Keratinocyte (primary cell): ENCODE results near the gene BMS1. TPM values are rescaled to one million over a fixed set of nuclear protein-coding genes. Genes with fewer than 3 reads are reported as not detected.
"Not testable (repeated sequence)": the region's sequence is repeated elsewhere in the genome, so short reads cannot be mapped to it uniquely, and the experiment has no call there.

Experiments
- DNase-seq: peaks from one replicate; pipeline ENCODE4 v3.0.0-alpha.2; 2011; ENCODE audit warnings: low read depth, missing footprints, low spot score
- FAIRE-seq: peaks from 2 replicates; lab custom pipeline; 2011; peaks lifted over from hg19 to GRCh38; lab: Jason Lieb, UNC
- H2AFZ ChIP-seq: 2 replicates; pipeline ENCODE4 v1.6.0; 2012; ENCODE audit warnings: low read length, control low read depth, inconsistent platforms; ENCODE audit not compliant: control insufficient read depth
- H3K27ac ChIP-seq: 2 replicates; pipeline ENCODE4 v1.5.1; 2011; ENCODE audit warnings: low read length; ENCODE audit not compliant: control insufficient read depth, insufficient read depth
- H3K27me3 ChIP-seq: 3 replicates; pipeline ENCODE4 v1.6.0; 2011; ENCODE audit warnings: low read length; ENCODE audit not compliant: control insufficient read depth, insufficient read depth; ENCODE audit errors: extremely low read depth
- H3K36me3 ChIP-seq, 2 experiments: 2 replicates in 1 of 2; 3 replicates in 1 of 2; pipeline ENCODE4 v1.5.1; 2011; ENCODE audit warnings: low read length in 2 of 2, mild to moderate bottlenecking in 1 of 2; ENCODE audit not compliant: control insufficient read depth in 2 of 2, insufficient read depth in 2 of 2; ENCODE audit errors: extremely low read depth in 1 of 2
- H3K4me1 ChIP-seq: 3 replicates; pipeline ENCODE4 v1.5.1; 2011; ENCODE audit warnings: low read length; ENCODE audit not compliant: control insufficient read depth, insufficient read depth; ENCODE audit errors: extremely low read depth
- H3K4me2 ChIP-seq: 3 replicates; pipeline ENCODE4 v1.6.0; 2011; ENCODE audit warnings: low read depth, low read length; ENCODE audit not compliant: control insufficient read depth, insufficient read depth; ENCODE audit errors: extremely low read depth
- H3K4me3 ChIP-seq, 3 experiments: fragments of 200-600 bp in 1 of 3; sonication (generic) in 1 of 3; 2 replicates in 2 of 3; 3 replicates in 1 of 3; pipeline ENCODE4 v1.5.1; 2011 to 2016; ENCODE audit warnings: low read length in 3 of 3, mild to moderate bottlenecking in 3 of 3, control low read depth in 2 of 3, inconsistent platforms in 1 of 3, low read depth in 1 of 3, mixed read lengths in 1 of 3, mixed run types in 1 of 3, moderate library complexity in 1 of 3; ENCODE audit not compliant: control insufficient read depth in 2 of 3, insufficient read depth in 2 of 3; ENCODE audit errors: extremely low read depth in 1 of 3
- H3K79me2 ChIP-seq: 2 replicates; pipeline ENCODE4 v1.6.0; 2012; ENCODE audit warnings: low read length; ENCODE audit not compliant: control insufficient read depth, insufficient read depth
- H3K9ac ChIP-seq: 3 replicates; pipeline ENCODE4 v1.6.0; 2011; ENCODE audit warnings: low read length; ENCODE audit not compliant: control insufficient read depth, insufficient read depth; ENCODE audit errors: extremely low read depth
- H3K9me1 ChIP-seq: 3 replicates; pipeline ENCODE4 v1.6.0; 2011; ENCODE audit warnings: low read length; ENCODE audit not compliant: control insufficient read depth, insufficient read depth; ENCODE audit errors: extremely low read depth
- H3K9me3 ChIP-seq: 2 replicates; pipeline ENCODE4 v1.5.1; 2012; ENCODE audit warnings: low read depth, low read length; ENCODE audit not compliant: control insufficient read depth
- H4K20me1 ChIP-seq: 3 replicates; pipeline ENCODE4 v1.6.0; 2011; ENCODE audit warnings: low read length; ENCODE audit not compliant: control insufficient read depth, insufficient read depth; ENCODE audit errors: extremely low read depth
- EZH2 ChIP-seq: IDR thresholded peaks from one replicate; pipeline ENCODE4 v1.6.1; 2012; ENCODE audit warnings: inconsistent platforms, mild to moderate bottlenecking, low read length, moderate library complexity
- dilution Hi-C: fragments of 300-500 bp; cut with MboI; formaldehyde crosslinking; loops from one replicate; pipeline ENCODE4 v1.7.0; 2020; ENCODE audit warnings: low sequenced_read_pairs; ENCODE audit not compliant: extremely low pct_ligation_motif_present
- polyA plus RNA-seq, 5 experiments: library from polyadenylated mRNA; depleted of rRNA in 3 of 5; stranded (reverse) in 3 of 5; stranded (forward) in 1 of 5; unstranded in 1 of 5; fragments of >200 nt; gene quantifications; 1 replicate in 1 of 5; 2 replicates in 3 of 5; 3 replicates in 1 of 5; pipeline versions ENCODE4 v1.2.1 to v1.2.3, GENCODE V29; 2011 to 2012; ENCODE audit warnings: missing spikeins in 2 of 5, low read depth in 1 of 5, low replicate concordance in 1 of 5
- TF ChIP-seq, protein P1 (sequence below), 3 experiments: IDR thresholded peaks in 1 of 3; conservative IDR thresholded peaks in 1 of 3; optimal IDR thresholded peaks in 1 of 3; 2 replicates in 2 of 3; 3 replicates in 1 of 3; pipeline versions ENCODE3 to v1.5.1; 2011; ENCODE audit warnings: low read length in 3 of 3, mild to moderate bottlenecking in 3 of 3, moderate library complexity in 2 of 3, control low read depth in 1 of 3, inconsistent platforms in 1 of 3; ENCODE audit not compliant: insufficient read depth in 2 of 3; ENCODE audit errors: extremely low read depth in 1 of 3

Gene BMS1
- polyA plus RNA-seq, 1 donor (not counting 4 experiments of a cell fraction or from before 2014, with no cell fraction given), result 11.4 TPM

- dilution Hi-C loops, result no loop called here
- FAIRE-seq (no peak), DNase-seq (no peak)
- H3K9ac ChIP-seq, result no peak overlapping the region
- H3K27me3 ChIP-seq, result no peaks in the 10 kb centered on the region
- peaks cover 17% of the 10 kb centered on the region for H3K79me2 ChIP-seq
- H3K36me3 ChIP-seq, result peaks cover 0 to 15% of the 10 kb centered on the region in 2 experiments
- no peaks in the 10 kb centered on the region for H3K9me3 ChIP-seq
- no peak overlapping the region for H3K4me3 ChIP-seq
- H2AFZ ChIP-seq, result no peak overlapping the region
- H4K20me1 ChIP-seq, result no peaks in the 10 kb centered on the region
- TF ChIP-seq EZH2, result no peak
- TF ChIP-seq, protein P1, sequence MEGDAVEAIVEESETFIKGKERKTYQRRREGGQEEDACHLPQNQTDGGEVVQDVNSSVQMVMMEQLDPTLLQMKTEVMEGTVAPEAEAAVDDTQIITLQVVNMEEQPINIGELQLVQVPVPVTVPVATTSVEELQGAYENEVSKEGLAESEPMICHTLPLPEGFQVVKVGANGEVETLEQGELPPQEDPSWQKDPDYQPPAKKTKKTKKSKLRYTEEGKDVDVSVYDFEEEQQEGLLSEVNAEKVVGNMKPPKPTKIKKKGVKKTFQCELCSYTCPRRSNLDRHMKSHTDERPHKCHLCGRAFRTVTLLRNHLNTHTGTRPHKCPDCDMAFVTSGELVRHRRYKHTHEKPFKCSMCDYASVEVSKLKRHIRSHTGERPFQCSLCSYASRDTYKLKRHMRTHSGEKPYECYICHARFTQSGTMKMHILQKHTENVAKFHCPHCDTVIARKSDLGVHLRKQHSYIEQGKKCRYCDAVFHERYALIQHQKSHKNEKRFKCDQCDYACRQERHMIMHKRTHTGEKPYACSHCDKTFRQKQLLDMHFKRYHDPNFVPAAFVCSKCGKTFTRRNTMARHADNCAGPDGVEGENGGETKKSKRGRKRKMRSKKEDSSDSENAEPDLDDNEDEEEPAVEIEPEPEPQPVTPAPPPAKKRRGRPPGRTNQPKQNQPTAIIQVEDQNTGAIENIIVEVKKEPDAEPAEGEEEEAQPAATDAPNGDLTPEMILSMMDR (optimal IDR thresholded peaks at IDR 0.05 in 1 of 3, IDR thresholded peaks at IDR 0.05 in 1 of 3, conservative IDR thresholded peaks at IDR 0.05 in 1 of 3; ENCODE audit: extremely low read depth in 1 of 3, insufficient read depth in 2 of 3, low read length in 3 of 3), result no peak
- no peaks in the 10 kb centered on the region for H3K4me1 ChIP-seq
- no peak overlapping the region for H3K27ac ChIP-seq
- H3K4me2 ChIP-seq, result no peak overlapping the region
- H3K9me1 ChIP-seq, result no peaks in the 10 kb centered on the region
Observed at GRCh38 chr10:42816912-42817311, 34.3 kb downstream of the BMS1 start.

GRCh38 chr10:42817417-42817816 lies 34.8 kb downstream of the BMS1 start:
- H3K27me3 ChIP-seq, H3K4me1 ChIP-seq, FAIRE-seq, H3K9me3 ChIP-seq, H4K20me1 ChIP-seq, H3K4me2 ChIP-seq, DNase-seq, H3K9me1 ChIP-seq, H3K9ac ChIP-seq, H3K4me3 ChIP-seq, dilution Hi-C loops, H2AFZ ChIP-seq, H3K27ac ChIP-seq: not testable (repeated sequence)
- peaks cover 0 to 12% of the 10 kb centered on the region in 2 experiments for H3K36me3 ChIP-seq
- peaks cover 12% of the 10 kb centered on the region for H3K79me2 ChIP-seq

GRCh38 chr10:42826759-42827158 lies 44.2 kb downstream of the BMS1 start:
- H3K9me1 ChIP-seq, H3K4me3 ChIP-seq, H3K9me3 ChIP-seq, H4K20me1 ChIP-seq, H3K27me3 ChIP-seq, H3K27ac ChIP-seq, H3K4me2 ChIP-seq, dilution Hi-C loops, FAIRE-seq, DNase-seq, H2AFZ ChIP-seq, H3K9ac ChIP-seq, H3K4me1 ChIP-seq: not testable (repeated sequence)
- peaks cover 15% of the 10 kb centered on the region for H3K79me2 ChIP-seq
- H3K36me3 ChIP-seq, result peaks cover 9 to 15% of the 10 kb centered on the region in 2 experiments
